ENCODE results near the gene LSAMP.

LSAMP gene

DNA sequence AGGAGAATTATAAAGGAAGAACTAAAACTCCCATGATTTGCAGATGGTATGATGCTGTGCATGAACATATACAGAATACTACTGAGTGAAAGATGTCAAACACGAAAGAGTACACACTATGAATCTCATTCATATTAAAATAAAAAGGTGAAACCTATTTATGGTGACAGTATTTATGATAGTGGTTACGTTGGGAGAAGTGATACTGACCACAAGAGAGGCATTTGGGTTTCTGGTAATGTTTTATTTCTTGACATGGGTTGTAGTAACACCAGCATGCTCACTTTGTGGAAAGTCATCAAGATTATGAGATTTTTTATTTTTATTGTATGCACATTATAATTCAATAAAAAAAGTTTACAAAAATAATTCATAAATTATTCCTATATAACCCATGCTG, 498.0 kb downstream of the LSAMP start:
- no peak for DNase-seq (ENCODE audit: low spot score)

DNA sequence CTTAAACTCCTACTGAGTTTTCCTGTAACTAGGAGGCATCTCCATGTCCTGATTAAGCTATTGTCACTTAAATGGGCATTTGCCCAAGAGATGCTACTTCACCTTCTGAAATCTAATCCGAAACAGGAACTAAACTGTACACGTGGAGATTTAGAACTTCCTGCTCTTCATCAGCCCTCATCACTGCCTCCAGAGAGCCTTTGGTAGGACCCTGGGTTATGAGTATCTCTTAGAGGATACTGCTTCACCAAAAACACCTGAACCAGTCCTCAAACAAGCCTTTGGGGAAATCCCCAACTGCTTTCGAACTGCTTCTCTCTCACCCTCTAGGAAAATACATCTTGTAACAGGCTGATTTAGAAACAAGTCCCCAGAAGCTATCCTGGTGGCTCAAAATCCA, 501.7 kb downstream of the LSAMP start:
- no peak for DNase-seq (ENCODE audit: low spot score)

DNA sequence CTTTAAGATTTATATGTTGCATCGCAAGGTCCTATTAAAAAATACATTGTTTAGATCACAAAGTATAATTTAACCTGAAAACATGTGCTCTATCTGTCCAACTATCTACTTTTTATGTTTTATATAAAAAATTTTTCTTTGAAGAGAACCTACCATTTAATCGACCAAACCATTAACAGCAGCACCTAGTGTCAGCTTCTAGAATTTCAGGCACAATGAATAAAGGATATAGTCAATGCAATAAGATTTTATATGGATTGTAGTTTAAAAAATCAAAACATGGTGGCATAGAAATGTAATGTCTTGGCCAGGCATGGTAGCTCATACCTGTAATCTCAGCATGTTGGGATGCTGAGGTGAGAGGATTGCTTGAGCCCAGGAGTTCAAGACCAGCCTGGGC, 508.2 kb downstream of the LSAMP start:
- DNase-seq (ENCODE audit: low spot score), result peak; percentile 22

DNA sequence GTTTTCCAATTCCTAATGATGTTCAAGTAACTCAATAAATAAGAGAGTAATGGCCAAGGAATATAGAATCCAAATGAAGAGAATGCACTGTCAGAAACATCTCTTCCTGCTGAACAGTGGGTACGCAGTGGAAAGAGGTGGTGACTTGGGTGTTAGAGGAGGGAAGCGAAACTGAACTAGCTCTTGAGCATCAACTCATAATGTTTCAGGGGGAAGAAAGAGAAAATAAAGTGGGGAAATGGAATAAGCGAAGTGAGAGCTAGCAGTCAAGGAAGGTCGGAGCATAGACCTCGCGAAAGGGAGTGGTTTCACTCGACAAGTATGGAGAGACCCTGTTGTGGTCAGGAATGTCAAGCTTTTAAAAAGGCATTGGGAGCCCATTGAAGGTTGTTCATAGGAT, 512.5 kb downstream of the LSAMP start:
- no peak for DNase-seq (ENCODE audit: low spot score)

DNA sequence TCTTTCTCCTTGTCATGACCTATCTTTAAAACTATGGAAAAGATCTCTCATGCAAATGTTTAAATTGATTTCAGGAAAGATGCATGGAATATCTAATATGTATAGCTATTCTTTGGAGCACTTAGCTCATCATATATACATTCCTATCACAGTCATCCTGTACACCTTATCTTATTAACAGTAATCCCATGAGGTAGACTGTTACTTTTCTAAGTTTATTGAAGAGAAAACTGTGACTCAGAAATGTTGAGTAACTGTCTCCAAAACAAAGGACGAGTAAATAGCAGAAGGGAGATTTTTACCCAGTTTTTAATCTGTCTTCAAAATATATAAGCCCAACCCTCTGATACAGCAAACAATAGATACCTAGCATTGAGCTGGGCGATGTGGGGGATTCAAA, 513.7 kb downstream of the LSAMP start:
- DNase-seq (ENCODE audit: low spot score), result no peak

DNA sequence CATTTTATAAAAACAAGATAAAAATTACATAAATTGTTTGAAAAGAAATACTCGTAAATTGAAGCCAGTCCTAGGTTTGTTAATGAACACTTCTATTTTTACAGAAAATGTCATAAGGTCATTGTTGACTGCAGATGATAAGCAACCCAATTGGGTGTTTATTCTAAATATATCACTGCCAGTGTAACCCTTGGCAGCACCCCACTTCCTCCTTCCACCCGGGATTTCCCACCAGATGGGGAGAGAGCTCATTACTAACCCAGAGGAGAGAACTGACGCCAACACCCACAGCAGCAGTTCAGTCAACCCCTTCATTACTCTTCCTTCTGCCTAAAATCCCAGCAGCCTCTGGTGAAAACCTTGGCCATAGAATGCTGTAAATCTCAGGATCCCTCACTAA, 514.4 kb downstream of the LSAMP start:
- no peak for DNase-seq (ENCODE audit: low spot score)

DNA sequence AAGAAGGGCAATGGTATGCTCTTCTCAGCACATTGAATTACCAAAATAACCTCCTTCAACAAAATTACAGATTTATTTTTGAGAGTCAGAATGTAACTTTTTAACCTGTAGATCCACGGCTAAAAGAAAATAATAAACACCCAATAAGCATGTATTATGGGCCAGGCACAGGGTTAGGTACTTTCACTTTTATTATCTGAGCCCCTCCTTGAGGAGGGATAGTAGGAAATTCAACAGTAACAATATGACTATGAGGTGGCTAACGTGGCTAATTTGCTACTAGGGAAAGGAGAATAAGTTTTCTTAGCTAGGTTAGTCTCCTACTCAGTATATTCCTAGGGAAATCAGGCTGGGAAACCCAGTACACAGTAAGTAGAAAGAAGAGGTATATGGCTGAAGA, 515.1 kb downstream of the LSAMP start:
- DNase-seq (ENCODE audit: low spot score), result no peak

DNA sequence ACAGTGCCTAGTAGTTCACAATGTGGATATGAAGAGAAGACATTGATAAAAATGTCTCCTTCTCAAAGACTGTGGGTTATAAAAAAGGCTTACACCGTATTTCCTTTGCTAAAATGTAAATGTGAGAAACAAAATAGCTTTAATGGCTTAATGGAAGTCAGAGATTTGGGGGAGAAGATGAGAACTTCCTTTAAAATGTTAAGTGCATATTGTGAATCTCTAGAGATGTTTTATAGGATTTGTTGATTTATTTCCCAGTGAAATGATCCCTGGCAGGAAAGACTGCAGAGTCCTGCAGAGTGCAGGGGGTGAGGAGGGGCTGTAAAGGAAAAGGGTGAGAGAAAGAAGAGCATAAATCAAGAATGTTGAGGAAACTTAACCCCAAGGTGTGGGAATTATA, 516.9 kb downstream of the LSAMP start:
- DNase-seq (ENCODE audit: low spot score), result no peak

DNA sequence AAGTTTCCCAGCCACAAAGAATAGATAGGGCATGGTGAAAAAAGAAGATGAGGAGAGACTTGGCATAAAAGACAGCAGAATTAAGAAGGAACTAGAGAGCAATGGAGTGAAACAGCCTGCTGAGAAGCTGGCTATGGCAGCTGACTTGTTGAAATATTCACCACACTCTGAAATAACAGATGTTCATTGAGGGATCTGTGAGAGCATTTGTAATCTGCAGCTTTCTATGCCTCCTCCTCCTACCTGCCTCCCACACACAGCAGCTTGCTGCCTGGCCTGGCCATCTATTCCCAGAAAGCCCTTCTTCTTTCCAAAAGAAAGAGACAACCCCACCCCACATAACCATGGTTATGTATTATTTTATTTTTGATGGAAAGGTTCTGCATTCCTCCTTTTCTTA, 518.1 kb downstream of the LSAMP start:
- DNase-seq (ENCODE audit: low spot score), result no peak

DNA sequence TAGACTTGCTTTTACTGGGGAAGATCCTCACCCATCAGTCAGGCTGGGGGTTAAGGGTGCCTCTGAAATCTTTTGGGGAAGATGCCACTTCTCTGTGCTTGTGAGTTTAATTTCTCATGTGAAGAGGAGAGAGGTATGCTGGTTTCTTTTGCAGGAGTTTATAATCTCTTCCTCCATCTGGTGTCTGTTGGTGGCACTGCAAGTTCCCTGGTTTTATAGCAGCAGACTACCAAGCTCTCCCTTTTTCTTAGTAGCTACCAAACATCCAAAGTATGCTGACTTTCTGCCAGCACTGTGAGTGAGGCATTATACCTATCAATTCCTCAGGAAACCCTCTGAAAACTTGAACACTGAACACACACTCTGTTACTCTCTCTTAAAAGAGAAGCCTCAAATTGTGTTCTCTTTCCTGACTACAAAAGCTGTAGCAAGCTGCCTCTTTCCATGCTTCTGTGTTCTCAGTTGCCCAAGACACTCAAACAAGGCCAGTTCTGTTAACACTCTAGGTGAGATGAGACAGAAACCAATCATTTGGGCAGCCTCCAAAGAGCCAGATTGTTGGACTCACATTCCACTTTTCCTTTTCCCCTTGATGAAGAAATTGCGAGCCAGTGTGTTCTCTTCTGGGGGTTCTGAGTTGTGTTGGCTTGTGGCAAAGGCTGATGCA, 522.5 kb downstream of the LSAMP start:
- DNase-seq (ENCODE audit: low spot score), result peak; percentile 53

DNA sequence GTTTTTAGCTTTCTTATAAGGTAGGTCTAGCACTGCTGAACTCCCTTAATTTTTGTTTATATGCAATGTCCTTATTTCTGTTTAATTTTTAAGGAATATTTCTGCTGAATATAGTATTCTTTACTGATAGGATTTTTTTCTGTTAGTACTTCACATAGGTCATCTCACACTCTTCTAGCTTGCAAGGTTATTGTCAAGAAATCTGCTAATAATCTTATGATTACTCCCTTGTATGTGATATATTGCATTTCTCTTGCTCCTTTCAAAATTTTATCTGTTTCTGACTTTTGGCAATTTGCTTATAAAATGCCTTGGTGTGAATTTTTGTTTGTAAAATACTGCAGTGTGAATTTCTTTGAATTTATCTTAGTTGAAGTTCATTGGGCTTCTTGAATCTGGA, 523.6 kb downstream of the LSAMP start:
- no peak for DNase-seq (ENCODE audit: low spot score)

DNA sequence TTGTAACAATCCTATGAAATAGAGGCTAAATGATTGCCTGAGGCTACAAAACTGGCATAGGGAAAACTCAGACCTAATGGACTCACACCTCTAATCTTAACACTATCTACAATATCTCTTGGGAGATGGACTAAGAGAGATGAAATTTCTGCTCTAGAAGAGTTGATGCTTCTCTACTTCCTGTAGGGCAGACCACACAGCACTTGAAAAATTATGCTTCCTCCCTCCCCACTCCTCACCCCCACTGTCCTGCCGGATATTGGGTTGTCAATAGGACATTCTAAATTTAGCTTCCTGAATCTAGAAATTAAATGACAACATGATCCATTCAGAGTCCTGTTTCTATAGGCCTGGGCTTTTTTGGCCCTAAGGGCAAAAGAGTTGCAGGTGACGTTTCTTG, 526.4 kb downstream of the LSAMP start:
- DNase-seq (ENCODE audit: low spot score), result no peak

DNA sequence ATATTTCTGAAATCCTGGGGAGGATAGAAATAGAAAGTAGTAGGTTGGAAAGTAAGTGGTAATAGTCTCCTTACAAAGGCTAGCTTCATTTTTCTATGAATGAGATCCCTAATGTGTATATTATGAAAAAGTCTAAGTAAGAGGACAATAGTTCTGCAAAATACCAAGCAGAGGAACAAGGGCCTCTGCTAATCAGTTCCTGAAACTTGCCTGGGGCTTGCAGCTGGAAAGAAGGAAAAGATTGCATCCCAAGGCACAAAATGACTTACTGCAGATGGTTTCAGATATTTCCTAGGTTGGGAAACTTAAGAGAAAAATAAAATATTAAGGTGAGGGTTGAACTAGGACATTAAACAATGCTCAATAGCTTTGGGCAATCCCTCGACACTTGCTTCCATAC, 528.4 kb downstream of the LSAMP start:
- DNase-seq (ENCODE audit: low spot score), result no peak

DNA sequence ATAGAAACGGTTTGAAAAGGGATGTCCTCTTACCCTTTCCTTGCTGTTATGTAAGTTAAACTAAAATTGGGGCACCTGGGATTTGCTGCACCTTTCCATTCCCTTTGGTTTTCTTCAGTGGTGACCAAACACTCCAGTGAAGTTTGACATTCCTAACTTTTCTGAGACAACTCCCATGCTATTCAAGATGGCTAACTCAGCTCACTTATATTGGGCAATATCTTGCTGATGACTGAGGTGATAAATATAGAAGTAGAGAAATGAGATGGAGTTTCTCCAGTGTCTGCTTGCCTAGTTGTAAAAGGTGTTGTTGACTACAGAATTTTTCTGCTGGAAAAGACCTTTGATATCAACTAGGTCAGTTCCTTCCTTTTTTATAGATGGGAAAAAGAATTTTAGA, 530.2 kb downstream of the LSAMP start:
- DNase-seq (ENCODE audit: low spot score), result no peak

DNA sequence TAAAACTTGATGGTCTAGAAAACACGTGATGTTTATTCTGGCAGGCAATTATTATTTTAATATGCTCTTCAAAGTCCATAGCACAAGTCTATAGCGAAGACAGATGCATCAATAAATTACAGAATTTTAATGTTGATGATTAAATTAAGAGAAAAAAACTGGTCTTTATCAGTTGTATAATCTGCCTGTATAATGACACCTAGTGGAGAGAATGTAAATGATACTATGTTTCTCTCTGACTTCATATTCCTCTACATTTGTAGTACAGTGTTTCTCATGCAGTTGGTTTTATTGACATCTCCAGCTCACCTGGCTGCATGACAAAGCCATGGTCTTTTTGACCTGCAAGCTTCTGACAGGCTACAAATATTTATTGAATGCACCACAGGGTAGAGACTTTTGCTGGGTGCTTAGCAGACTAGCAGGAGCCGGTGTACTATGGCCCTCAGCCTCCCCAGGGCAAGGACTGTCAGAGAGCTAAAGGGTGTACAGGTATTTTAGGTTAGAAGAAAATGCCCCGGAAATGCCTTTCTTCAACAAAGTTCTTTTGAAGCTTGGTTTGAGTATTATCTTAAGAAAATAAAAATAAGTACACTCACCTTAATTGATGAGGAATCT, 532.1 kb downstream of the LSAMP start:
- peak; percentile 33 for DNase-seq (ENCODE audit: low spot score)

DNA sequence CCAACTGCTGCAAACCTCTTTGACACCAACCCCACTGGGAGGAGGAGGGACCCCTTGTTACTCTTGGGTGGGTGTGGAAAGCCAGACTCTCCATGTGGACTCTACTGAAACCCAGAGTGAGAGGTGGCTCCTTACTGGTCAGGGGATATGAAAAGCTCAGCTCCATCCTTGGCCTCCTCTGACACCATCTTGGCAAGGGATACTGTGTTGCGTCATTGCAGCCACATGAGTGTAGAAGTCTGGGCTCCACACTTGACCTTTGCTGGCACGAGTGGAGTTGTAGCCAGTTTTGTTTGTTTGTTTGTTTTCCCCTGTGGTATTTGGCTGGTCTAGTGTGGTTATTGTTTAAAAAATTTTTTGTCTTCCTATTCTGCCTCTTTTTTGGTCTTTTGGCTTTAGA, 532.9 kb downstream of the LSAMP start:
- DNase-seq (ENCODE audit: low spot score), result no peak

DNA sequence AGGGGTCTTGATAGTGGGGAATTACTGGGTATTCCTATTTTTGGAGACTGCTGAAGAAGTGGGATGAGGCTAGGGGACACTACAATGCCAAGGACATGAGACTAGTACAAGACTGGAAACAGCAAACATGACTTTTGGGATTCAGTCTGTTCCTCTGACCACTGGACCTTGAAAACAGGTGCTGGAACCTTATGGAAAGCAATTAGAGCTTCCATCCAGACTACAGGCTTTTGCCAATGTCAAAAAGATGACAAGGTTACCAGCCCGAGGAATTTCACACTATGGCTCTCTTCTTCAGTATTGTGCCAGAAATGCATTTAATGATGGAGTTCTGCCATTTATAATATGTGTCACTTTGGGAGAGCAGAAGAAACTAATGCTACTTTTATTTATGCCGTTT, 539.4 kb downstream of the LSAMP start:
- DNase-seq (ENCODE audit: low spot score), result no peak

DNA sequence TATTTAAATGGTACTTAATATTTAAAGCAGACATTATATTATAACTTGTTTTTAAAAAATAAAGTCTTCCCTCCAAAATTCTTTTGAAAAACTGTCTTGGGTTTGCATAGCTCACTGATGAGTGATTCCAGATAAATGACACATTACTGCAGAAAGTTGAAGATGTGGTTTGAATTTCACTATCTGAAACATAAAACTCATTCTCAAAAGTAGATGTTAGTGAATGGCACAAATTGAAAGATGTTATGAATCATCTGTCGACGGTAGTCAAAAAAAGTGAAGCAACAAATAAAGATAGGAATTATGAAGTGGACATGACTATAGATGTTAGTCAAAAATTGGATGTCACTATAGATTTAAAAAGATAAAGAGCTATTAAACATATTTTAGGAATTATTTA, 541.4 kb downstream of the LSAMP start:
- peak; percentile 7 for DNase-seq (ENCODE audit: low spot score)

DNA sequence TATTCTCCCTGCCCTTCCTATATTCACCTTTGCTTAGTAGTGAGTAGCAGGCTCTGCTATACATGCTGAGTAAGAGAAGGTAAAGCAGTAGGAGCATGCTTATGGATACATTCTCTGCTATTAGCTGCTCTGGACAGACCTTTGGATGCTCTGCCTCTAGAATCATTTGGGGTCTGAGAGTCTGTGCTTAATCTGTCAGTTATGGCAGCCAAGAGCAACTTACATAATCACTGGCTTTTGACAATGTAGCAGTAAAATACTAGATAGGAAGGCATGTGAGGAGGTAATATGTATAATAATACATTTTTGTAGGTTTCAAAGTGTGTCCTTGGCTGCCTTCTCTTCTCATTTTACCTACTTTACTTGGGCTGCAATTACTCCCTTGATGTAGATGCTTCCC, 544.3 kb downstream of the LSAMP start:
- no peak for DNase-seq (ENCODE audit: low spot score)

DNA sequence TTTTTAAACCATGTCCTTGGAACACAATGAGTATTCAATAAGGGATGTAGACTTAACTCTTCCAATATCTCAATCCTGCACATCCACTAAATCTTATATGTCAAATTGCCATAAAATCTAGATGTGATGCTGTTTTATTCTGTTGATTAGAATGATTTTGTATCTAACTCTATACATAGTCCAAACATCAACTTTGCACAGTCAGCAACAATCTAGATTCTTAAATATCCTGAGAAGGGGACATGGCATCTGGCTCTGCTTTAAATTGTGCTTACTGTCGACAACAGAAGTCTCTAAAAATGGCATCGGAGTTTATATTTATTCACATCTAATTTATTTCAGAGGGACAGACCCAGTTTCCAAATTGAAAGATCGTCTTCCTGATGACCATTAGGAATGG, 545.8 kb downstream of the LSAMP start:
- no peak for DNase-seq (ENCODE audit: low spot score)

DNA sequence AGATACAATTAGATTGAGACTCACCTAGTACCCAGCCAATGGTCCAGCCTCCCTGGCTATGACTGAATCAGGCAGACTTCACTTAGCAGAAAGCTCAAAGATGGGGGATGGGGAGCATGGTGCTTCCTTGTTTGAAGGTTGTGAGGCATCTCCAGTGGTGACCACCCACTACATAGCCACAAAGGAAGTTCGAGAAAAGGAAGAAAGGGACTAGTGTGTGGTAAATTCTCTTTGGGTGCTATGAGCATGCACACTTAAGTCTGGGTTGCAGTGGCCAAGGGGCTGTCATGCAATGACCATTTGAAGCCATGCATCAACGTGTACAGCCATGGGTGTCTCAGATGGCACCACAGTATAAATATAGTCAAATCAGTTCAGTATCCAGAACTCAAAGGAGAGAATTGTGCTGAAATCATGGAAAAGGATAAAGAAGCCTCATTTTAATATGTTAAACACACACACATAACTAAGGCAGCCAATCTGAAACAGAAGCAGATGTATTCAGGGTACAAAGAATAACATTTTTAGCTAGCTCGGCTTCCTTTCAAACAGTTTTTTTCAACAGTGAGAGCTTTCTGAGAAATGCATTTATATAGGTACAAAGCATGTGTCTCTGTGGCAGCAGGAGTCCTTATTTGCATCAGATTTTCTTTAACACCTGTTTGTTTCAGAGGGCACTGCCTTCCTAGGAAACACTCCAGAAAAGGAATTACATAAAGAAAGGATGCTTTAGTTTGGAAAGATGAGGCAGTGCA, 546.5 kb downstream of the LSAMP start:
- no peak for DNase-seq (ENCODE audit: low spot score)

DNA sequence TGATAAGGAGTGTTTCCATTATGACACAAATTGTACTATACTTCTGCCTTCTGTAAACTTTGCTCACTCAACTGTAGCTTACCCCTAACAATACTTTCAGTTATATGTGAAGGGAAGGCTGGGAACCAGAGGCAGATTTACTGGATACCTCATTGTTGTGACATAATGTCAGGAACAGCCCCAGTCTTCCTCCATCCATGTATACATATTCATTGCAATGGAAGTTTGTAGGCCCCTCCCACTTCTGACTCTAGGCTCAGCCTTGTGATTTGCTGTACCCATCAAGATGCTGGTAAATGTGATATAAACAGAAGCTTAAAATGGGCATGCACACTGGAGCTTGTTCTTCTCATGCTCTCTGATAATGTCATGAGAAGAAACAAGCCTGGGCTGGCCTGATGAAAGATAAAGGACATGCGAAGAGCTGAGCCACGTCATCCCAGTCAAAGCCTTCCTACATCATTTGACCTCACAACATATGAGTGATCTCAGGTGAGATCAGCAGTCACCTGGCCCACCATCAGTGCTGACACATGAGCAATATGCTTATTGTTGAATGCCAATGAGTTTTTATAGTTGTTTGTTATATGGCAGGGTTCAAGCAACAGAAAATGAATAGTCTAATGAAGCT, 554.2 kb downstream of the LSAMP start:
- DNase-seq (ENCODE audit: low spot score), result no peak

DNA sequence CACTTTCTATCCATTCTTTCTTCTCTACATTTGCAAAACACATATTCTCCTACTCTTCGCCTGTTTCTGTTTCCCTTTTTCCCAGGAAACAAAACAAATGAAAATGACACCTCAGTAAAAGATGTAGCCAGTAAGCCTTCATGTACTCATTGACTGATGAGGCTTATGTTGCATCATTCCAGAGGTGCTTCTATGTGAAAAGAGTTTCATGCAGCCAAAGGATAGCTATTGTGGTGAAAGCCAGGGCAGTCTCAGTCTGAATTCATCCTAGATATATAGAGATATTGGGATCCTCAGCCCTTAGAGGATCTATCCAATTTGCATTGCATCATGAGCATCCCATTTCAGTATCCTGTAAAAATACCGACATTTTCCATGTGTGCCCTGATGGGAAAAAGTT, 554.7 kb downstream of the LSAMP start:
- DNase-seq (ENCODE audit: low spot score), result no peak
